ENCODE data around the gene NQO2. TPM values are rescaled to one million over a fixed set of nuclear protein-coding genes. Genes with fewer than 3 reads are reported as not detected.

Gene NQO2
- total and polyA plus RNA-seq, 2 of the 13 experiments (the other 11 are each of a cell fraction or from before 2014, with no cell fraction given) = 32.2 to 56.5 TPM

DNA sequence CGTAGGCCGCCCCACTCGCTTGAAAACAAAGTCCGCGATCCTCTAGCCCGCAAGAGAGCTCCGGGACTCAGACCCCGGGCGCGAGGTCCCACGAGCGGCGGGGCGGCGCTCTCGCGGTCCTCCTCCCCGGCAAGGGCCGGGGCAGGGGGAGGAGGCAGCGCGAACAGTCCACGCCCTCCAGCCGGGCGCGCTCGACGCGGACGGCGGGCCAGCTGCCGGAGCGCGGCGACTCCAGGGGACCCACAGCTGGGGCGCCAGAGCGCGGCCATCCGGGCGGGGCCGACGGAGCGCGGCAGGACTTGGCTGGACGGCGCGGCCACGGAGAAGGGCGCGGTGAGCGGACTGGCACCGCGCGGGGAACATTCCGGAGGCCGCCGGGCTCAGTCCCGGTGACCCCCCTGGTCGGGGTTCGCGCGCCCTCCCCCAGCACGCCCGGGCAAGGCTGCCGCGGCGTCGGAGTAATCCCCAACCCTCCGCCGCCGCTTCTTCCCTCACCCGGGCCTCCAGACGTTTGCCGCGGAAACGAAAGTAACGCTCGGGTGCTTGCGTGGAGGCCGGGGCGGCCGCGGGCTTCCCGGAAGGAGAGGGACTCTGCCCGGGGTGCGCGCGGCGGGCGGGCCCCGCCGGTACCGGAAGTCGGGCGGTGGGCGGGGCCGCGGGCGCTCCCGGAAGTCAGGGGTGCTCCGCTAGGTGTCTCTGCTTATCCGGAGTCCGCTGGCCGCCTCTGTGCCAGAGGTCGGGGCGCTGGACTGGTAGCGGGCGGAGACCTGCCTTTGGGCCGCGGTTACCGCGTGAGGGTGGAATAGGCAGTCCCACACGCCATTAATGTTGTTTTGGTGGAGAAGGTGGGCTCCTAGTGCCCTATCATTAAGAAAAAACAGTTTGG is 68.9 kb downstream of the NQO2 start, which contains the start of gene RIPK1 (continued):
- TF ChIP-seq ZBED4 (CRISPR knock-in tag; IDR thresholded peaks at IDR 0.05; ENCODE audit: borderline replicate concordance) (peak; percentile 73; the same call in 1 of the 2 replicates), POLR2A (IDR thresholded peaks at IDR 0.05; ENCODE audit: insufficient read depth in 1 of 2, low read depth in 2 of 2, low read length in 2 of 2) (peak; percentile 76 to 94), ZNF234 (CRISPR knock-in tag; conservative IDR thresholded peaks at IDR 0.05) (no peak; the same call in none of the 2 replicates), ZNF138 (CRISPR knock-in tag; IDR thresholded peaks at IDR 0.05; ENCODE audit: low read depth) (peak; percentile 90; the same call in 1 of the 2 replicates), ZNF607 (CRISPR knock-in tag; IDR thresholded peaks at IDR 0.05; ENCODE audit: borderline replicate concordance) (peak; percentile 78), POLR2G (IDR thresholded peaks at IDR 0.05; ENCODE audit: low read depth, low read length) (peak; percentile 97), MYNN (CRISPR knock-in tag; IDR thresholded peaks at IDR 0.05; ENCODE audit: low read depth) (no peak; the same call in 1 of the 2 replicates), ZNF883 (CRISPR knock-in tag; IDR thresholded peaks at IDR 0.05; ENCODE audit: not compliant biosample characterization) (peak; percentile 88), CC2D1A (CRISPR knock-in tag; IDR thresholded peaks at IDR 0.05) (no peak), ZFP37 (CRISPR knock-in tag; IDR thresholded peaks at IDR 0.05; ENCODE audit: borderline replicate concordance) (no peak), DNMT3B (CRISPR knock-in tag; conservative IDR thresholded peaks at IDR 0.05) (peak; percentile 89; the same call in 1 of the 2 replicates), FOXC1 (CRISPR knock-in tag; IDR thresholded peaks at IDR 0.05; ENCODE audit: borderline replicate concordance) (peak; percentile 89; the same call in 1 of the 2 replicates), ZNF24 (IDR thresholded peaks at IDR 0.05) (0 out of 2 replicates have a peak, but pooled peaks have one; percentile 29), BORCS8-MEF2B (CRISPR knock-in tag; IDR thresholded peaks at IDR 0.05) (peak; percentile 48; the same call in 1 of the 2 replicates), ZNF30 (CRISPR knock-in tag; IDR thresholded peaks at IDR 0.05) (no peak), EEA1 (CRISPR knock-in tag; IDR thresholded peaks at IDR 0.05; ENCODE audit: borderline replicate concordance) (peak; percentile 57), E2F5 (CRISPR knock-in tag; conservative IDR thresholded peaks at IDR 0.05) (peak; percentile 50), ZNF616 (CRISPR knock-in tag; IDR thresholded peaks at IDR 0.05; ENCODE audit: low read depth) (peak; percentile 92; the same call in 1 of the 2 replicates)
- TF ChIP-seq, protein P1, sequence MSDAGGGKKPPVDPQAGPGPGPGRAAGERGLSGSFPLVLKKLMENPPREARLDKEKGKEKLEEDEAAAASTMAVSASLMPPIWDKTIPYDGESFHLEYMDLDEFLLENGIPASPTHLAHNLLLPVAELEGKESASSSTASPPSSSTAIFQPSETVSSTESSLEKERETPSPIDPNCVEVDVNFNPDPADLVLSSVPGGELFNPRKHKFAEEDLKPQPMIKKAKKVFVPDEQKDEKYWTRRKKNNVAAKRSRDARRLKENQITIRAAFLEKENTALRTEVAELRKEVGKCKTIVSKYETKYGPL (CRISPR knock-in tag; IDR thresholded peaks at IDR 0.05) = 0 out of 2 replicates have a peak, but pooled peaks have one; percentile 32
- TF ChIP-seq, protein P2, sequence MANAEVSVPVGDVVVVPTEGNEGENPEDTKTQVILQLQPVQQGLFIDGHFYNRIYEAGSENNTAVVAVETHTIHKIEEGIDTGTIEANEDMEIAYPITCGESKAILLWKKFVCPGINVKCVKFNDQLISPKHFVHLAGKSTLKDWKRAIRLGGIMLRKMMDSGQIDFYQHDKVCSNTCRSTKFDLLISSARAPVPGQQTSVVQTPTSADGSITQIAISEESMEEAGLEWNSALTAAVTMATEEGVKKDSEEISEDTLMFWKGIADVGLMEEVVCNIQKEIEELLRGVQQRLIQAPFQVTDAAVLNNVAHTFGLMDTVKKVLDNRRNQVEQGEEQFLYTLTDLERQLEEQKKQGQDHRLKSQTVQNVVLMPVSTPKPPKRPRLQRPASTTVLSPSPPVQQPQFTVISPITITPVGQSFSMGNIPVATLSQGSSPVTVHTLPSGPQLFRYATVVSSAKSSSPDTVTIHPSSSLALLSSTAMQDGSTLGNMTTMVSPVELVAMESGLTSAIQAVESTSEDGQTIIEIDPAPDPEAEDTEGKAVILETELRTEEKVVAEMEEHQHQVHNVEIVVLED (CRISPR knock-in tag; IDR thresholded peaks at IDR 0.05; ENCODE audit: borderline replicate concordance) = peak; percentile 85
